Posterior cingulate gyrus (tissue), 11 donors: ENCODE data around the gene ART3.

Experiments
- DNase-seq, 10 donors: peaks; one replicate each; pipeline versions ENCODE4 v3.0.0 to v3.0.0-alpha.2; 2020 to 2021; ENCODE audit warnings: mixed read lengths in 3 of 10
- intact Hi-C: fragments of 100-400 bp; cut with DNase I; formaldehyde crosslinking; loops from one replicate; pipeline ENCODE4 v1.15.1; 2023

The ART3 gene

GRCh38 chr4:76141241-76141640, 66.7 kb downstream of the ART3 start:
- intact Hi-C loops: no loop called here
- DNase-seq: no peak

- intact Hi-C loops: no loop called here
- DNase-seq: no peak
These were observed 70.0 kb downstream of the ART3 start for GRCh38 chr4:76144546-76144945.

GRCh38 chr4:76147454-76148141, 73.1 kb downstream of the ART3 start:
- DNase-seq: peak in 7 of 10 donors; percentile 10 to 88 (median 33)

DNA sequence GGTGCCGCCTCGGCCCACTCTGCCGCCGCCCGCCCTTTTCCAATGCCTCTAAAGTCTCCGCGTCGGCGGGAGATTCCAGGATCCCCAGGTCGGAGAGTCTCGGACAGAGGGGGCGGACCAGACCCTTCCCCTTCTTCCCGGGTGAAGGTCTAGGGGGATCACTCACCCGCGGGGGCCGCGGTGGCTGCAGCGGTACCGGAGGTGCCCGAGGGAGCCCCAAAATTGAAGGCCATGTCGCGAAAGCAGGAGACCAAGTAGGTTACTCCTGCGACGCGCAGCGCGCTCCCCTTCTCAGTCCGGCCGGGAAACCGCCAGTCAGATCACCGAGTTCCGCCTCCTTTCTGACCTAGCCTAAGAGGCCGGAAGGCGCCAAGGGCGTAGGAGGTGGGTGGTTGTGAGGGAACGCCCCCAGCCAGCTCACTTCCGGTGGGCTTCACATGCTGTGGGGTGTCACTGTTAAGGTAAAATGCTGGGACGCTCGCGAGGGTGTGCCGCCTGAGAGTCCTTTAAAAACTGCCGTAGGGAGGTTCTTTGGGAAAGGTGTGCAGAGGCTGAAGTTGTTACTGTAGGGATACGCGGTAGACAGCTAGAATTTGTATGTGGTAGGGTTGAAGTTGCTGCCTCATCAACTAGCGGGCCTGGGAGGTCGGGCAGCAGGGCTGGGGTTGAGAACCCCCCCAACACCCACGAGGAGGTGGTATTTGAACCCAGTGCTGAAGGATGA, 73.8 kb downstream of the ART3 start, which contains the start of gene NUP54:
Gene NUP54, minus strand, starts transcription at position 256 of the 724 bp plus-strand sequence. Its CDS starts 23 bp downstream, at position 233.
- peak; percentile 92 to 99 (median 95) for DNase-seq
- intact Hi-C loops: loop anchor here (5.0 kb wide), 2 partner anchors 64 to 156 kb away; partner anchors contain the start of genes SCARB2 and SDAD1

More at GRCh38 chr4:76147454-76148141, 73.1 kb downstream of the ART3 start:
- intact Hi-C loops: loop anchor here (5.0 kb wide), 2 partner anchors 65 to 155 kb away; partner anchors contain the start of genes SCARB2 and SDAD1

DNA sequence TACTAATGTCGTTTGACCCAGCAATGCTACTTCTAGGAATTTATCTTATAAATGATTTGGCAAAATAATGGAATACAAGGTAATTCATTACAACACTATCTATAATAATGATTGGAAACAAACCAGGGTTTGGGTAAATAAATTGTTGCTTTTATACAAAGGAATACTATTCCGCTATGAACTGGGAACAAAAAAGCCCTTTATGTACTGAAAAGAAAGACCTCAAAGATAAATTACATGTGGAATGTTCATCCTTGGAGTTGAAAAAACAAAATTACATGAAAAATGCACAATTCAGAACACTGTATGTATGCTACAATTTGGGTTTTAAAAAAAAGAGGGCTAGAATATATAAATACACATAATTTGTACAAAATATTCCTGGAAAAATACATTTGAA, 78.8 kb downstream of the ART3 start:
- intact Hi-C loops: no loop called here
- DNase-seq: no peak

GRCh38 chr4:76155979-76156378, 81.5 kb downstream of the ART3 start:
- intact Hi-C loops: no loop called here
- no peak for DNase-seq

DNA sequence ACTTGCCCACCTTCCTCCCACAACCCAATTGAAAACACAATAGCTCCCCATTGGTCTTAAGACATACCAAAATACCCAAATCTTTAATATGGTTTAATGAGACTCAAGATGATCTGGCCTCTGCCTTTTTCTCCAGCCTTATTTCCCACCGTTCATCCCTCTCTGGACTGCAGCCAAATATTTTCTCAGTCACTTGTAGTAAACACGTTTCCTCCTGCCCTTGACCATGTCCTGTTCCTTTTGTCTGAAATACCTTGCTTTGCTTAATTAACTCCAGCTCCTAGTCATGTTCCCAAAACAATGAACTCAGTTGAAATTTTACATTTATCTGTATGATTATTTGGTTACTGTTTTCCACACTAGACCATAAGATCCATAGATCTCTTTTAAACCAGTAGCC, 82.1 kb downstream of the ART3 start:
- DNase-seq: no peak
- intact Hi-C loops: no loop called here

GRCh38 chr4:76160355-76160754, 85.8 kb downstream of the ART3 start:
- intact Hi-C loops: no loop called here
- DNase-seq: no peak
